K562 (cell line): ENCODE data around the gene CNTN5. TPM values are rescaled to one million over a fixed set of nuclear protein-coding genes. Genes with fewer than 3 reads are reported as not detected.

ENCODE experiments used
- ATAC-seq: fragments of 200-7000 bp; cut with Tn5 transposase; 3 replicates; pipeline ENCODE4 v1.9.1; 2020; ENCODE audit warnings: moderate library complexity
- BruUV-seq: library from RNA; stranded (reverse); fragments of 400-500 nt; replicated peaks from 2 replicates; lab custom pipeline; 2021; lab: Mats Ljungman, UMichigan
- CTCF ChIA-PET: fragments of 300-600 bp; formaldehyde crosslinking; extraction: SDS; loops from one replicate; lab custom pipeline; 2021; ENCODE audit warnings: low intra/inter-chr PET ratio; lab: Yijun Ruan, JAX
- POLR2A ChIA-PET: fragments of 300-600, 350-650 bp; sonication (Branson Sonifier 250); formaldehyde crosslinking; extraction: SDS; loops from one replicate; lab custom pipeline; 2021; ENCODE audit warnings: antibody characterized with exemption, inconsistent platforms; lab: Yijun Ruan, JAX
- DNase-seq, 4 experiments: peaks; one replicate each; pipeline versions ENCODE4 v3.0.0 to v3.0.0-alpha.2; 2011 to 2018; ENCODE audit warnings: low spot score in 3 of 4, mixed read lengths in 3 of 4; ENCODE audit errors: extremely low read depth in 1 of 4
- FAIRE-seq: peaks from 2 replicates; lab custom pipeline; 2011; peaks lifted over from hg19 to GRCh38; lab: Jason Lieb, UNC
- H2AFZ ChIP-seq: 2 replicates; pipeline ENCODE4 v1.6.0; 2011; ENCODE audit warnings: low read depth, low read length, control low read depth, inconsistent platforms
- H3K27ac ChIP-seq: fragments of 200-600 bp; 3 replicates; pipeline ENCODE4 v1.8.0; 2011; ENCODE audit warnings: low read depth, mild to moderate bottlenecking, control low read depth, inconsistent platforms, low read length, moderate library complexity, mixed read lengths; ENCODE audit errors: extremely low read depth
- H3K27me3 ChIP-seq, 2 experiments: fragments of 300-600 bp in 1 of 2; 2 replicates in 1 of 2; 3 replicates in 1 of 2; pipeline versions ENCODE4 v1.6.0 to v1.8.0; 2011; ENCODE audit warnings: inconsistent platforms in 2 of 2, low read length in 2 of 2, mild to moderate bottlenecking in 1 of 2, mixed read lengths in 1 of 2, moderate library complexity in 1 of 2; ENCODE audit not compliant: control insufficient read depth in 2 of 2, insufficient read depth in 2 of 2
- H3K36me3 ChIP-seq: fragments of 300-600 bp; 3 replicates; pipeline ENCODE4 v1.8.0; 2011; ENCODE audit warnings: mild to moderate bottlenecking, low read length, inconsistent platforms; ENCODE audit not compliant: control insufficient read depth, insufficient read depth
- H3K4me1 ChIP-seq, 2 experiments: fragments of 200-600 bp in 1 of 2; replicated peaks in 1 of 2; 2 replicates in 1 of 2; 3 replicates in 1 of 2; pipeline versions ENCODE4 v1.5.1 to v1.8.0; 2011; ENCODE audit warnings: inconsistent platforms in 2 of 2, low read length in 2 of 2, mild to moderate bottlenecking in 1 of 2, mixed read lengths in 1 of 2, moderate library complexity in 1 of 2; ENCODE audit not compliant: control insufficient read depth in 2 of 2, insufficient read depth in 2 of 2
- H3K4me2 ChIP-seq: 2 replicates; pipeline ENCODE4 v1.6.1; 2011; ENCODE audit warnings: low read length, control low read depth, inconsistent platforms, mixed read lengths; ENCODE audit not compliant: insufficient read depth
- H3K4me3 ChIP-seq: fragments of 200-600 bp; sonication (generic), shearing (Covaris generic); 2 replicates; pipeline ENCODE4 v1.5.1; 2016; ENCODE audit warnings: control low read depth, inconsistent platforms
- H3K79me2 ChIP-seq: fragments of 200-600 bp; 3 replicates; pipeline ENCODE4 v1.8.0; 2011; ENCODE audit warnings: low read length, inconsistent platforms; ENCODE audit not compliant: control insufficient read depth, insufficient read depth
- H3K9ac ChIP-seq, 2 experiments: 2 replicates each; pipeline versions ENCODE4 v1.6.0 to v1.6.1; 2011; ENCODE audit warnings: low read depth in 2 of 2, low read length in 2 of 2, control low read depth in 1 of 2, inconsistent platforms in 1 of 2, mild to moderate bottlenecking in 1 of 2, mixed read lengths in 1 of 2; ENCODE audit not compliant: insufficient read depth in 1 of 2
- H3K9me1 ChIP-seq: one replicate; pipeline ENCODE4 v1.6.0; 2011; ENCODE audit warnings: inconsistent platforms, mild to moderate bottlenecking, low read length, moderate library complexity; ENCODE audit not compliant: control insufficient read depth, insufficient read depth
- H3K9me3 ChIP-seq: replicated peaks from 2 replicates; pipeline ENCODE4 v1.5.1; 2011; ENCODE audit warnings: low read depth, low read length, inconsistent platforms; ENCODE audit not compliant: control insufficient read depth, insufficient read depth
- H4K20me1 ChIP-seq: replicated peaks from 2 replicates; pipeline ENCODE4 v1.6.1; 2011; ENCODE audit warnings: low read length, inconsistent platforms, mixed read lengths; ENCODE audit not compliant: control insufficient read depth, insufficient read depth
- EP400 ChIP-seq: fragments of 450-650 bp; IDR thresholded peaks from 2 replicates; pipeline ENCODE4 v1.6.1; 2017; ENCODE audit warnings: antibody characterized with exemption, mild to moderate bottlenecking, moderate library complexity
- HMGXB4 ChIP-seq: sonication (generic); formaldehyde crosslinking; IDR thresholded peaks from 2 replicates; pipeline ENCODE4 v1.8.1; 2023; ENCODE audit warnings: mild to moderate bottlenecking, missing genetic modification reagents
- MLX ChIP-seq, 2 experiments: fragments of 450-650 bp in 1 of 2; sonication (generic) in 1 of 2; formaldehyde crosslinking; conservative IDR thresholded peaks; 2 replicates each; pipeline versions ENCODE4 v1.4.0 to v1.8.1; 2020 to 2022; ENCODE audit warnings: mild to moderate bottlenecking in 1 of 2, missing genetic modification reagents in 1 of 2
- NELFE ChIP-seq: IDR thresholded peaks from 2 replicates; pipeline ENCODE4 v1.6.1; 2011; ENCODE audit warnings: mild to moderate bottlenecking; ENCODE audit not compliant: insufficient read depth, insufficient read length
- NONO ChIP-seq, 2 experiments: fragments of 200-400 bp in 1 of 2; fragments of 450-650 bp in 1 of 2; formaldehyde crosslinking in 1 of 2; IDR thresholded peaks; 2 replicates each; pipeline ENCODE4 v1.6.1; 2017; ENCODE audit warnings: low read depth in 2 of 2, mild to moderate bottlenecking in 2 of 2, moderate library complexity in 2 of 2, low read length in 1 of 2
- PREB ChIP-seq: sonication (generic); formaldehyde crosslinking; IDR thresholded peaks from 2 replicates; pipeline ENCODE4 v1.8.1; 2023; ENCODE audit warnings: mild to moderate bottlenecking, missing genetic modification reagents
- TAF9B ChIP-seq: fragments of 450-650 bp; IDR thresholded peaks from 2 replicates; pipeline ENCODE4 v1.6.1; 2018; ENCODE audit warnings: mild to moderate bottlenecking; ENCODE audit not compliant: partially characterized antibody
- TCF7 ChIP-seq: sonication (generic); IDR thresholded peaks from 2 replicates; pipeline ENCODE4 v1.6.1; 2016; ENCODE audit warnings: antibody characterized with exemption, borderline replicate concordance
- ZNF77 ChIP-seq: fragments of 250-450 bp; sonication (Bioruptor Pico); IDR thresholded peaks from 2 replicates; pipeline ENCODE4 v1.5.0; 2020
- ZSCAN32 ChIP-seq: fragments of 450-650 bp; formaldehyde crosslinking; IDR thresholded peaks from 2 replicates; pipeline ENCODE4 v1.4.0; 2020; ENCODE audit warnings: mild to moderate bottlenecking, moderate library complexity
- WGBS: fragments of 100-300 bp; shearing (Covaris generic); methylation state at CpG from one replicate; pipeline ENCODE4 v1.1.6; 2016; ENCODE audit warnings: low coverage, mixed read lengths; ENCODE audit not compliant: insufficient coverage; ENCODE audit errors: missing lambda C conversion rate; 5-methylcytosine and 5-hydroxymethylcytosine counted together
- in situ Hi-C: fragments of 300-500 bp; cut with MboI; formaldehyde crosslinking; loops from 4 replicates; pipeline ENCODE4 v1.15.0; 2018; ENCODE audit warnings: inconsistent platforms, mixed read lengths
- intact Hi-C: fragments of 100-400 bp; cut with micrococcal nuclease; formaldehyde crosslinking; loops from 2 replicates; pipeline ENCODE4 v1.14.2; 2022
- polyA plus RNA-seq, 8 experiments: library from polyadenylated mRNA; depleted of rRNA in 4 of 8; stranded (reverse) in 5 of 8; unstranded in 3 of 8; fragments of >200 nt; fragmentation: Nextera tagmentation in 2 of 8; fragmentation: Illumina TruSeq in 1 of 8; extraction: Ambion mirVana in 2 of 8; extraction: Trizol in 1 of 8; gene quantifications; 2 replicates each; pipeline versions ENCODE4 v1.2.1 to v1.2.3, GENCODE V29; 2011 to 2014; ENCODE audit warnings: inconsistent platforms in 1 of 8, missing spikeins in 1 of 8
- total RNA-seq, 7 experiments: library from RNA; depleted of rRNA in 6 of 7; stranded (reverse); fragments of >200 nt in 6 of 7; fragmentation: Illumina TruSeq in 2 of 7; extraction: Trizol in 2 of 7; gene quantifications; 2 replicates each; pipeline versions ENCODE4 v1.2.1 to v1.2.3, GENCODE V29; 2011 to 2021; ENCODE audit warnings: low replicate concordance in 1 of 7

CNTN5 gene
- total and polyA plus RNA-seq, 9 of the 15 experiments (the other 6 are each of a cell fraction or from before 2014, with no cell fraction given) = 0.03 TPM; not detected in 8

GRCh38 chr11:99352642-99353041 is 331.9 kb downstream of the CNTN5 start (continued):
- TF ChIP-seq HMGXB4 (CRISPR knock-in tag) (no peak), ZNF77 (CRISPR knock-in tag) (no peak), TAF9B (no peak), PREB (CRISPR knock-in tag) (no peak), EP400 (no peak)

GRCh38 chr11:99366546-99366945 is 345.8 kb downstream of the CNTN5 start:
- H3K9ac ChIP-seq = no peak overlapping the region
- FAIRE-seq (no peak), DNase-seq (no peak), ATAC-seq (no peak)
- no peak overlapping the region for H3K4me3 ChIP-seq
- H3K79me2 ChIP-seq = no peaks in the 10 kb centered on the region
- H3K27ac ChIP-seq = no peak overlapping the region
- no peaks in the 10 kb centered on the region for H3K36me3 ChIP-seq
- intact Hi-C loops (no loop called here), in situ Hi-C loops (no loop called here)
- no peaks in the 10 kb centered on the region for H3K27me3 ChIP-seq
- H3K4me1 ChIP-seq = no peaks in the 10 kb centered on the region
- no peaks in the 10 kb centered on the region for H4K20me1 ChIP-seq
- no peak overlapping the region for H3K4me2 ChIP-seq
- POLR2A ChIA-PET = interaction anchor here (1.1 kb wide), 1 partner anchor 86 kb away, joined by 3 read pairs; no protein-coding TSS in a partner anchor
- H3K9me3 ChIP-seq = no peaks in the 10 kb centered on the region
- no peak overlapping the region for H2AFZ ChIP-seq
- no peaks in the 10 kb centered on the region for H3K9me1 ChIP-seq
- CTCF ChIA-PET = no interaction called here
- WGBS = 2% methylated on average over 7 of the region's 7 CpGs
- no TSS peak for BruUV-seq
- no peak for TF ChIP-seq TCF7
- TF ChIP-seq ZSCAN32 = no peak
- TF ChIP-seq MLX (CRISPR knock-in tag; conservative IDR thresholded peaks at IDR 0.05) = no peak
- TF ChIP-seq NONO (IDR thresholded peaks at IDR 0.05; ENCODE audit: low read depth in 2 of 2, low read length in 1 of 2) = no peak
- TF ChIP-seq NELFE = no peak
